Thymus (tissue), 11 donors: Measurements from ENCODE around the gene LBX2. TPM values are rescaled to one million over a fixed set of nuclear protein-coding genes. Genes with fewer than 3 reads are reported as not detected.
A peak's percentile ranks its signal among the peaks of the same experiment; 100 is the strongest.

Source experiments
- DNase-seq, 9 donors: peaks; one replicate each; pipeline ENCODE4 v3.0.0-alpha.2; 2013; ENCODE audit warnings: low spot score in 9 of 9, low read depth in 6 of 9, missing footprints in 1 of 9
- H3K27ac ChIP-seq, 2 donors: one replicate each; pipeline ENCODE4 v1.5.1; 2013; ENCODE audit warnings: control low read depth in 1 of 2, low read depth in 1 of 2, low read length in 1 of 2, mild to moderate bottlenecking in 1 of 2, moderate library complexity in 1 of 2
- H3K27me3 ChIP-seq, 2 donors: one replicate each; pipeline ENCODE4 v1.5.1; 2013; ENCODE audit warnings: low read length in 1 of 2; ENCODE audit not compliant: control insufficient read depth in 2 of 2, insufficient read depth in 1 of 2
- H3K36me3 ChIP-seq, 2 donors: one replicate each; pipeline ENCODE4 v1.5.1; 2013; ENCODE audit warnings: low read length in 1 of 2, mild to moderate bottlenecking in 1 of 2, moderate library complexity in 1 of 2; ENCODE audit not compliant: control insufficient read depth in 2 of 2, insufficient read depth in 2 of 2
- H3K4me1 ChIP-seq, 2 donors: one replicate each; pipeline ENCODE4 v1.5.1; 2013; ENCODE audit warnings: low read length in 2 of 2; ENCODE audit not compliant: control insufficient read depth in 2 of 2, insufficient read depth in 2 of 2
- H3K4me3 ChIP-seq, 2 donors: one replicate each; pipeline ENCODE4 v1.5.1; 2013; ENCODE audit warnings: low read length in 2 of 2, control low read depth in 1 of 2, mild to moderate bottlenecking in 1 of 2
- H3K9me3 ChIP-seq, 2 donors: one replicate each; pipeline ENCODE4 v1.5.1; 2013; ENCODE audit warnings: low read length in 1 of 2, mild to moderate bottlenecking in 1 of 2; ENCODE audit not compliant: control insufficient read depth in 2 of 2, insufficient read depth in 1 of 2
- WGBS: extraction: QIAGEN DNeasy Blood & Tissue Kit; methylation state at CpG from one replicate; pipeline ENCODE4 v1.1.7; 2013; 5-methylcytosine and 5-hydroxymethylcytosine counted together
- polyA plus RNA-seq: library from polyadenylated mRNA; stranded (reverse); fragments of 200-250 nt; gene quantifications from one replicate; pipeline ENCODE4 v1.2.3, GENCODE V29; 2013
- total RNA-seq: library from RNA; stranded (reverse); fragments of 120-200 nt; gene quantifications from one replicate; pipeline ENCODE4 v1.2.4, GENCODE V29; 2013
- donor health status: healthy.

Gene LBX2
- total and polyA plus RNA-seq, 2 donors, result 0.09 to 0.89 TPM

DNA sequence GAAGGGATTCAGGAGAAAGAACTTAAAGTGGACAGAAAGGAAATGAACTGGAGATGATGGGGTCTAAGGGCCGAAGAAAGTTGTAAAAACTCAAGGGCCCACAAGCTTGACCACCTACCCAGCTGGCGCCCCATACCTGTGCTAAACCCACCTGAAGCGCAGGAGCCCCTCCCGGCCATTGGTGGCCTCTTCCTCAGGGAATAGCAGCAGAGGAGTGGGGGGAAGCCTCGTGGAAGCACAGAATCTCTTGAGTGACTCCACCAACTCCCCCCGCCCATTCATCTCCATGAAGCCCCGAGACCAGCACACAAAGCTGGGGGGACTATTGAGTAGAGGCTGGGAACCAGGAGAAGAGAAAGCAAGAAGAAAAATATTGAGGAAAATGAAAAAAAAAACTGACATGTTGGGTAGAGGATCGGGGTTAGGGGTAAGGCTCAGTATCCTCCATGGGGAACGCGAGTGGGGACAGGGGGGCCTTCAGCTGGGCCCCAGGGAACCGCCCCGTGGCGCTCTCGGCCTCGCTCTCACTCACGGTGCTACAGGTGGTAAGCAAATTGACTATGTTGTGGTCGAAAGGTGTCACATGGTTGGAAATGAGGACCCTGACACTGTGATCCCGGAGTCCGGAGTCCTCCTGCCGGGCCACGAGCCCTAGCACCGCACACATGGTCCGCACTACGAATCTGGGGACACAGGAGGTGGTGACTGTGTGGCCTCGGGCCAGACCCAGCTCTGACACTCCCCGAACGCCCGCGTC is 29.4 kb upstream of the LBX2 start:
- peak in 1 of 9 donors; percentile 28 for DNase-seq
- H3K36me3 ChIP-seq, result peaks cover 41 to 47% of the 10 kb centered on the region in 2 donors
- peak overlapping the region; percentile 88 to 93 for H3K27ac ChIP-seq
- peaks cover 21 to 31% of the 10 kb centered on the region in 2 donors for H3K4me1 ChIP-seq
- H3K4me3 ChIP-seq, result peak overlapping the region; percentile 80 to 97
- no peaks in the 10 kb centered on the region for H3K27me3 ChIP-seq
- WGBS, result 21% methylated on average over 29 of the region's 29 CpGs
- H3K9me3 ChIP-seq, result peaks cover 3 to 7% of the 10 kb centered on the region in 2 donors

DNA sequence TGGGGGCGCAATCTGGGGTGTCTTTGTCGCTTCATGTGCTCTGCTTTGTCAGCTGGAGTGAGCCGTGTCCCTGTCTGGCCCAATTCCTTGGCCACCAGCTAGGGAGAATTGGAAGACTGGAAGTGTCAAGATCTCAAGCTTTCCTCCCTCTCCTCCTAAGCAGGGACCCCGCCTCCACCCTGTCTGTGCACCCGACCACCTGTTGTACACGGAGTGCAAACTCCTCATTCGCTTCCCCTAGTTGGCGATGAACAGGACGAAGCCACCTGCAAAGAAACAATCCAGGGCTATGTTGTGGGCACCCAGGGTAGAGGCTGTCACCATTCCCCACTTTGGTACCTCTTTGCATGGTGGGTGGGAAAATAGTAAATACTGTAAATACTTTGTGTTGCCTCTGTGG is 28.3 kb upstream of the LBX2 start:
- Histone ChIP-seq H3K4me3 (no peak overlapping the region), H3K27ac (no peak overlapping the region), H3K36me3 (peaks cover 34 to 37% of the 10 kb centered on the region in 2 donors), H3K27me3 (peaks cover 0 to 5% of the 10 kb centered on the region in 2 donors), H3K4me1 (peaks cover 21 to 31% of the 10 kb centered on the region in 2 donors), H3K9me3 (peaks cover 3 to 7% of the 10 kb centered on the region in 2 donors)
- no peak for DNase-seq
- 96% methylated on average over 9 of the region's 9 CpGs for WGBS

DNA sequence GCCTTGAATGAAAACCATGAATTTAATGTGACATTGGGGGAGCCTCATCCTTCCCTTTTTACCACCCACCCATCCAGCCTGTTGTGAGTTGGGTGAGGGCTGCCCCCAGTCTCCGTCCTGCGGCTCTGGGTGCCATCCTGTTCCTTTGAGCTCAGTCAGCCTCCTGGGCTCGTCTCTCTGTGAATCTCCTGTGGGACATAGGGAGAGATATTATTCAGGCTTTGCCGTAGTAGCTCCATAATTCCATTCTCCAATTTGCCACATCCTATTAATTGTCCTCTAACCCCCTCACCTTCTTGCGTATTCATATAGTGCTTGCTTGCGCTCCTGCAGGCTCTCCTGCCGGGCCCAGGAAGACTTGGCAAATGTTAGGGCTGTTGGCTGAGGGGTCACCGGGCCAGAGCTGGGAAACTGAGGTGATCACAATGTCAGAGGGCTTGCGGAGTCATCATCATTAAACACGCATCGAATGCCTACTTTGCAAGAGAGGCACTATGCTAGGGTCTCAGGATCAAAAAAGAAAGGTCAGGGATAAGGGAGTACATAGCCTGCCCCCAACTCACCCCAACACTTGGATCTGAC is 27.3 kb upstream of the LBX2 start:
- Histone ChIP-seq H3K27me3 (peaks cover 0 to 10% of the 10 kb centered on the region in 2 donors), H3K36me3 (peaks cover 29 to 32% of the 10 kb centered on the region in 2 donors), H3K9me3 (peaks cover 3 to 7% of the 10 kb centered on the region in 2 donors), H3K27ac (no peak overlapping the region), H3K4me1 (peaks cover 21 to 31% of the 10 kb centered on the region in 2 donors), H3K4me3 (no peak overlapping the region)
- no peak for DNase-seq
- 98% methylated on average over 11 of the region's 11 CpGs for WGBS

DNA sequence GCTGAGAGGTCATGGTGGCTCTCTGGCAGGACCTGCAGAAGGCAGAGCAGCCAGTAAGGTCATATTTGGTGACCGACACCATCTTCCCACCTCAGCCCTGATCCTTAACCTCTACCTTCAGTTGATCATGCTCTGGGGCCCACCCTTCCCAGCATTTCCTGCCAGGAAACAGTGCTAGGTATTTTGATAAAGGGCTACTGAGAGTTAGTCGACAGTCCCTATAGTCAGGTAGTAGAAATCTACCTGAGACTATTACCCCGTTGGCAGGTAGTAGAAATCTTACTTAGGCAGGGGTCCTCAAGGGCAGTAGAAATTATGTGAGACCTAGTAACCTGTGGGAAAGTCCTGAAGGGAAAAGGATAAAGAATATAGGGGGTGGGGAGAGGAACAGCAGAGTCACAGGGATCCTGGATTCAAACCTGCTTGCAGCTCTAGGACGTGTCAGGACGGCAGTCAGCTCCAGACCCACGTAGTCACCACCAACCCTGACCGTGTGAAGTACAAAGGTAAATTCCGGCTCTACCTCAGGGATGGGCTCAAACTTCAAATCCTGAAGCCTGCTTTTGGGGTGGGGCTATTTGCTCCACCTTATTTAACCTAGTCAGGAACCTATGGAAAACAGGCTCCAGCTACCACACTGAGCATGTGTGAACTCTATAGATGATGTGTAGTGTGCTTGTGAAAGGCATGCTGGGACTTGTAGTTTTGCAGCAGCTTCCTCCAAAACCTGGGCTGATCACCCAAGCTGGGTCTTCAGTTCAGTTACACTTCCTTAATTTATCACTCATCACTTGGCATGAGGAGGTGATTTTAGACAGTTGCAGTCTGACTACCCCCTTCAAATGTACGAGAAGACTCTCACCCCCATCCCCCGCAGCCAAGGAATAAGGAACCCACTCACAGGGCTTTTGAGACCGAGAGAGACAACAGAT is 26.6 kb upstream of the LBX2 start, which contains the start of gene DQX1:
TSS of gene DQX1 (minus strand) at position 515 of the 932 bp plus-strand sequence. CDS start at position 13, 502 bp downstream.
- peaks cover 0 to 16% of the 10 kb centered on the region in 2 donors for H3K27me3 ChIP-seq
- H3K4me1 ChIP-seq, result peaks cover 16 to 24% of the 10 kb centered on the region in 2 donors
- H3K4me3 ChIP-seq, result no peak within 1 kb of the TSS
- WGBS, result 91% methylated on average over 11 of the region's 11 CpGs
- peaks cover 22 to 28% of the 10 kb centered on the region in 2 donors for H3K36me3 ChIP-seq
- no peak within 1 kb of the TSS for H3K27ac ChIP-seq
- peaks cover 3 to 7% of the 10 kb centered on the region in 2 donors for H3K9me3 ChIP-seq
- peak in 1 of 9 donors; percentile 56 for DNase-seq

DNA sequence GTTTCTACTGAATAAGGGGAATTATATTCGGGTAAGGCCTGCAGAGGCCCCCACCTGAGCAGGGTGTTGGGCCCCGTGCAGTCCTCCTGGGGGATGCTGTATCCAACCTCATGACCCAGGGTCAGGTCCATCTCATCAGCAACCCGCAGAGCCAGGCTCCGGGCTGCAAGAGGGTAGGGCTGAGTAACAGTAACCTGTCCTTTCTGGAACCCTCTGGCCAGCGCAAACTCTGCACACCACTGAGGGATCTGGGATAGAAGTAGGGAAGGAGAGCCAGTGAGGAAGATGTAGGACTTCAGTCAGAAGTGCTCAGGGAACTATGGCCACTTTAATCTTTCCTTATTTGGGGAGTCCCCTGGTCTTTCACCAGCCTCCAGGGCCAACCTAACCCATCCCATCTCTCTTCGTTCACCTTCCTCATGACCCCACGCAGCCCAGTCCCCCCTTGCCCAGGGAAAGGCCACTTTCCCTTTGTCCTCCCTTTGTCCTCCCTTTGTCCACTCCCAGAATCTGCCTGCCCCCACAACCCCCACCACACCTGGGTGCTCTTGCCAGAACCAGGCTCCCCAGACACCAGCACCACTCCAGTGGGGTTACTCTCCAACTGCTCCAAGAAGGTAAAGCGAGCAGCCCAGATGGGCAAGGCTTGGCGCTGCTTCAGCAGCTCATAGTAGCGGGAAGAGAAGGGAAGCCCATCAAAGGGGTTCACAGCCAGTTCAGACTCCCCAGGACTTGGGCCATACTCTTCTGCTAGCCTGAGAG is 25.7 kb upstream of the LBX2 start:
- no peak overlapping the region for H3K27ac ChIP-seq
- H3K36me3 ChIP-seq, result peaks cover 20 to 28% of the 10 kb centered on the region in 2 donors
- no peak overlapping the region for H3K4me3 ChIP-seq
- peaks cover 11 to 17% of the 10 kb centered on the region in 2 donors for H3K4me1 ChIP-seq
- WGBS, result 98% methylated on average over 10 of the region's 10 CpGs
- no peak for DNase-seq
- H3K9me3 ChIP-seq, result peaks cover 3 to 7% of the 10 kb centered on the region in 2 donors
- peaks cover 0 to 24% of the 10 kb centered on the region in 2 donors for H3K27me3 ChIP-seq

DNA sequence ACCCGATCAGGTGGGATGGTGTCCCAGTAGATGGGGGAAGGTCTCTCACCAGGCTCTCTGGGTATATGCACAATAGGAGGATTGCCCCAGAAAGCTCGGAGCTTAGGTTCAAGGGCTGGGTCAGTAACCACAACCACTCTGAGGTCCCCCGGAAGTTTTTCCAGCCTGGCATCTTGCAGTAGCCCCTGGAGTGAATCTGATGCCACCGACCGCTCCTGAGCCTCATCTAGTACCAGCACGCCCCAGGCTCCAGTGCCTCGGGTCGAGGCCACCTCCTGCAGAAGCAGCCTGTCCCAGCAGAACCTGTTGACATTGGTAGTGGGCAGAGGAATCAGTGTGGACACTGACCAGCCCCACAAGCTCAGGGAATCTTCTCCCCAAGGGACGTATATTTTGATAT is 24.6 kb upstream of the LBX2 start:
- Histone ChIP-seq H3K4me3 (no peak overlapping the region), H3K27me3 (peaks cover 6 to 34% of the 10 kb centered on the region in 2 donors), H3K27ac (no peak overlapping the region), H3K9me3 (peaks cover 3 to 7% of the 10 kb centered on the region in 2 donors), H3K4me1 (peaks cover 11 to 16% of the 10 kb centered on the region in 2 donors), H3K36me3 (peaks cover 20 to 28% of the 10 kb centered on the region in 2 donors)
- no peak for DNase-seq
- WGBS, result 96% methylated on average over 9 of the region's 9 CpGs

DNA sequence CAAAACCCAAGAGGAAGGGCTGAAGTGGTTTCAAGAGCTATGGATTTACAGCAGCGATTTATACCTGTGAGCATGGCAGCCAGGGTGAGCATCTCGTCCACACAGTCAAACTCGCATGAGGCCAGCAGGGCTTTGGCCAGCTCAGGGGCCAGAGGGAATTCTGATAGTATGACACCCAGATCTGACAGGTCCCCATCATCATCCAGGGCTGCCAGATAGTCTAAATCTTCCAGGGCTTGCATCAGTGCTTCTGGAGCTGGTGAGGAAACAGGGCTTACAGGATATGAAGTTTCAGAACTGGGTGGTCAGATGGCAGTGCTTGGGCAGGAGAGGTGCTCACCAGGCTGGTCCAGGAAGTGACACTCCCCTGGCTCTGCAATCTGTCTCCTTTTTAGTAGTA is 23.1 kb upstream of the LBX2 start:
- DNase-seq, result no peak
- Histone ChIP-seq H3K36me3 (peaks cover 13 to 19% of the 10 kb centered on the region in 2 donors), H3K4me3 (no peak overlapping the region), H3K27ac (no peak overlapping the region), H3K9me3 (peaks cover 3 to 7% of the 10 kb centered on the region in 2 donors), H3K27me3 (peaks cover 11 to 48% of the 10 kb centered on the region in 2 donors), H3K4me1 (peaks cover 0 to 3% of the 10 kb centered on the region in 2 donors)
- 94% methylated on average over 3 of the region's 3 CpGs for WGBS

DNA sequence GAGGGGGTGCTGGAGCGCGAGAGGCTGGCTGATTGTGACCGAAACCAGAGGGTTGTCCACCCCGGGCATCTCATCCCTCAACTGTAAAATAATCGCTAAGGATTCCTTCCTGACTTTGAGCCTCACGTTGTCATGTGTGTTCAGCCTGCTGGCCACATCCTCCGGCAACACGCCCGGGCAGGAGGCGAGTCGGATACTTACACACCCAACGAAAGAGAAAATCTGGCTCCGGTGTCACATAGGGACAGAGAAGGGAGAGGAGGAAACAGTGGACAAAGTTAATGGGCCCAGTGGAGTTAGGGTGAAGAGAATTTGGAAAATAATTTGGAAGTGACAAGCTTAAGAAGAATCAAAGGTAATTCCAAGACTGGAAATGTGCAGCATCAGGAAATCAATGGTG is 17.2 kb upstream of the LBX2 start:
- 75% methylated on average over 13 of the region's 13 CpGs for WGBS
- DNase-seq, result no peak
- no peak overlapping the region for H3K27ac ChIP-seq
- peaks cover 0 to 21% of the 10 kb centered on the region in 2 donors for H3K9me3 ChIP-seq
- peak overlapping the region in 1 of 2 donors; percentile 50 for H3K4me3 ChIP-seq
- H3K36me3 ChIP-seq, result no peaks in the 10 kb centered on the region
- H3K4me1 ChIP-seq, result peaks cover 13 to 32% of the 10 kb centered on the region in 2 donors
- H3K27me3 ChIP-seq, result peaks cover 60 to 96% of the 10 kb centered on the region in 2 donors
